GM18867 (cell line): ENCODE data around the gene PLEKHG4B.
"Not testable (repeated sequence)": the region's sequence is repeated elsewhere in the genome, so short reads cannot be mapped to it uniquely, and the experiment has no call there.

Experiments used
- ATAC-seq: cut with Tn5 transposase; IDR thresholded peaks from one replicate; pipeline ENCODE4 v1.9.1; 2021; ENCODE audit warnings: mild to moderate bottlenecking, moderate library complexity; ENCODE audit not compliant: unreplicated experiment

Gene PLEKHG4B

GRCh38 chr5:218457-219291, 126.7 kb downstream of the PLEKHG4B start:
- peak; percentile 35 for ATAC-seq

GRCh38 chr5:219460-219863, 127.5 kb downstream of the PLEKHG4B start:
- ATAC-seq = no peak

- peak; percentile 38 for ATAC-seq
Measured at GRCh38 chr5:219991-220390, 128.0 kb downstream of the PLEKHG4B start.

GRCh38 chr5:222951-223715, 131.2 kb downstream of the PLEKHG4B start:
- ATAC-seq = not testable (repeated sequence)

- no peak for ATAC-seq
Measured at GRCh38 chr5:223791-224190, 131.8 kb downstream of the PLEKHG4B start.

GRCh38 chr5:225334-225733, 133.4 kb downstream of the PLEKHG4B start:
- ATAC-seq = no peak

- ATAC-seq = not testable (repeated sequence)
Measured at GRCh38 chr5:227375-227774, 135.4 kb downstream of the PLEKHG4B start.

- ATAC-seq = no peak
Measured at GRCh38 chr5:228886-229285, 136.9 kb downstream of the PLEKHG4B start.

- ATAC-seq = no peak
Measured at GRCh38 chr5:230711-231110, 138.7 kb downstream of the PLEKHG4B start.

GRCh38 chr5:231661-232060, 139.7 kb downstream of the PLEKHG4B start:
- ATAC-seq = no peak

GRCh38 chr5:233426-233825, 141.5 kb downstream of the PLEKHG4B start:
- ATAC-seq = not testable (repeated sequence)

- ATAC-seq = no peak
Measured at GRCh38 chr5:234450-234849, 142.5 kb downstream of the PLEKHG4B start.

- not testable (repeated sequence) for ATAC-seq
Measured at GRCh38 chr5:235527-235926, 143.6 kb downstream of the PLEKHG4B start.

- not testable (repeated sequence) for ATAC-seq
Measured at GRCh38 chr5:237931-238330, 146.0 kb downstream of the PLEKHG4B start.
